HFF-Myc (cell line): Measurements from ENCODE around the gene GMFB.
"Not testable (repeated sequence)": the region's sequence is repeated elsewhere in the genome, so short reads cannot be mapped to it uniquely, and the experiment has no call there.

Experiments
- DNase-seq: peaks from one replicate; pipeline ENCODE4 v3.0.0-alpha.2; 2011; ENCODE audit warnings: low read depth; ENCODE audit errors: extremely low read depth
- H3K4me3 ChIP-seq: replicated peaks from 2 replicates; pipeline ENCODE4 v1.5.1; 2011; ENCODE audit warnings: low read depth, mild to moderate bottlenecking, control low read depth, low read length
- CTCF ChIP-seq: IDR thresholded peaks from 2 replicates; pipeline ENCODE4 v1.5.1; 2012; ENCODE audit warnings: mild to moderate bottlenecking, low read depth, low read length, control low read depth; ENCODE audit errors: missing control alignments

Gene GMFB

DNA sequence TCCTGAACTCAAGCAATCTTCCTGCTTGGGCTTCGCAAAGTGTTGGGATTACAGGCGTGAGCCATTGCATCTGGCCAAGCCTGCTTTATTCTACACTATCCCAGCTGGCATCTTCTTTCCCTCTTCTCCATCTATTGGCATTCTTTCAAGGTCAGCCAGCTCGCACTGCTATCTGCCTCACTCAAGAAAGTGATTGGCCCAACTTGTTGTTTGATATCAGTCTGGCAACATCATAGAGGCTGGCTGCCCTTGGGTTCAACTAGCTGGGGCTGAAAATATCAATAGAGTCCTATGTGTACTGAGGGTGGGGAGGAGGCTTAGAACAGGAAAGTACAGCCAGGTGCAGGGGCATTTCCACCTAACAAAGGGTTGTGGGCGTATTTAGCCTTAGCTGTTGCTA, 17.1 kb downstream of the GMFB start:
- DNase-seq: no peak
- TF ChIP-seq CTCF: no peak
- no peak overlapping the region for H3K4me3 ChIP-seq

GRCh38 chr14:54470701-54471100, 18.1 kb downstream of the GMFB start:
- no peak for TF ChIP-seq CTCF
- no peak for DNase-seq
- no peak overlapping the region for H3K4me3 ChIP-seq

DNA sequence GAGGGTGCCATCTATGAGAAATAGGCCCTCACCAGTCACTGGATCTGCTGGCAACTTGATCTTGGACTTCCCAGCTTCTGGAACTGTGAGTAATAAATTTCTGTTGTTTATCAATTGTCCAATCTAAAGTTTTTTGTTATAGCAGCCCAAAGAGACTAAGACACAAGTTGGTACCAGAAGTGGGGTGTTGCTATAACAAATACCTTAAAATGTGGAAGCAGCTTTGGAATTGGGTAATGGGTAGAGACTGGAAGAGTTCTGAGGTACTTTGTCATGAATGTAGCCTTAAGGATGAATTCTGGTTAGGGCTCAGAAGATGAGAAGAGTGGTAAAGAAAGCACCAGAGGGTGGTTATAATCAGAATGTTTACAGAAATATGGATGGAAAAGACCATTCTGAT, 21.5 kb downstream of the GMFB start:
- H3K4me3 ChIP-seq: no peak overlapping the region
- no peak for DNase-seq
- TF ChIP-seq CTCF: no peak

GRCh38 chr14:54465654-54466053, 23.1 kb downstream of the GMFB start:
- no peak for TF ChIP-seq CTCF
- H3K4me3 ChIP-seq: no peak overlapping the region
- no peak for DNase-seq

DNA sequence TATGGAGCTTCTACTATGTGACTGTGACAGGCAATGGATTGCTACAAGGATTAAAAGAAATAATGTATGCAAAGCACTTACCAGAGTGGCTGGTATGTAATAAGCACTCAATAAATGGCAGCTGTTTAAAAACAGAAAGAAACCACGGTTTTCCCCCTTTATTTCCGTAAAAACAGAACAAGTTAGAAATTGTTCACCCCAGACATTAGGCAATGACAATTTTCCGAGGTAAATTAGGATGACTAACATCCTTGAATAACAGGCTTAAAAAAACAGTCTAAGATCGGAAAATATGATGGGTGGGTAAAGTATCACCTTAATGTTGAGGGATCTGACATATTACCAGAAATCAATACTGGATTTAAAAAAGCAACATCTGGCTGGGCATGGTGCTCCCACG, 26.7 kb downstream of the GMFB start:
- TF ChIP-seq CTCF: no peak
- no peak overlapping the region for H3K4me3 ChIP-seq
- no peak for DNase-seq

DNA sequence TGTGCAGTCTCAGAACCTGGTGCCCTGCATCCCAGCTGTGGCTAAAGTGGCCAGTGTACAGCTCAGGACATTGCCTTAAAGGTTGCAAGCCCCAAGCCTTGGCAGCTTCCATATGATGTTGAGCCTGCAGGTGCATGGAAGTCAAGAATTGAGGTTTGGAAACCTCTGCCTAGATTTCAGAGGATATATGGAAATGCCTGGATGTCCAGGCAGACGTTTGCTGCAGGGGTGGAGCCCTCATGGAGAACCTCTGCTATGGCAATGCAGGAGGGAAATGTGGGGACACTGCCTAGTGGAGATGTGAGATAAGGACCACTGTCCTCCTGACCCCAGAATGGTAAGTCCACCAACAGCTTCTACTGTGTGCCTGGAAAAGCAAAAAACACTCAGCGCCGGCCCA, 29.7 kb downstream of the GMFB start:
- TF ChIP-seq CTCF: no peak
- DNase-seq: no peak
- H3K4me3 ChIP-seq: no peak overlapping the region

DNA sequence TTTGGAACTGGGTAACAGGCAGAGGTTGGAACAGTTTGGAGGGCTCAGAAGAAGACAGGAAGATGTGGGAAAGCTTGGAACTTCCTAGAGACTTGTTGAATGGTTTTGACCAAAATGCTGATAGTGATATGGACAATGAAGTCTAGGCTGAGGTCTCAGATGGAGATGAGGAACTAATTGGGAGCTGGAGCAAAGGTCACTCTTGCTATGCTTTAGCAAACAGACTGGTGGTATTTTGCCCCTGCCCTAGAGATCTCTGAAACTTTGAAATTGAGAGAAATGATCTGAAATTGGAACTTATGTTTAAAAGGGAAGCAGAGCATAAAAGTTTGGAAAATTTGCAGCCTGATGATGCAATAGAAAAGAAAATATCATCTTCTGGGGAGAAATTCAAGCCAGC, 30.2 kb downstream of the GMFB start:
- DNase-seq, H3K4me3 ChIP-seq: not testable (repeated sequence)
